GM21619 (cell line): ENCODE data around the gene ABLIM3.

Experiments
- ATAC-seq: cut with Tn5 transposase; IDR thresholded peaks from one replicate; pipeline ENCODE4 v1.9.1; 2021; ENCODE audit not compliant: unreplicated experiment

ABLIM3 gene

DNA sequence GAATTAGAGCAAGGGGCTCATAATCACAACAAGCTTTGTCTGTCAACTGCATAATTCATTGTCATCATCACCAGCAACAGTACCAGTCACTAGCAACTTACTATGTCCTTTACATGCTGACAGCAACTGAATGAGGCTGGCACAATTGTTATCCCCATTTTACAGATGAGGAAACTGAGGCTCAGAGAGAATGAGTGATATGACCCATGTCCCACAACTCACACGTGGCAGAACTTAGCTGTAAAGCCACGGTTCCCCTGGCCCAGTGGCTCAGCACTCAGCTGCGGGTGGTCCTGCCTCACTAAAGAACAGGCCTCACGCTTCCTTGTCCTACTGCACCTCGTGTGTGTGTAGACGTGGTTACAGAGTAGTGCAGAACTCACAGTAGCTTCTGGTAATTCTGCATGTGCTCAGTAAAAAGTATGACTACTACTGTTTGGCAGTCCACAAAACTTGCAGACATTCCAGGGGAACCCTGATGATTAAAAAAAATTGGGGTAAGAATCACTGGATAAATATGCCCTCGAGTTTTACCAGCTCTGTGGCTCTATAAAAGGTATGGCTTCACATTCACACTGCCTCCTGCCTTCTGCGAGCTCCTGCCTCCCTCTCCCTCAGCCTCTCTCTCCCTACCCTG is 160.6 kb downstream of the ABLIM3 start:
- ATAC-seq = no peak

GRCh38 chr5:149302641-149303040 is 161.3 kb downstream of the ABLIM3 start:
- no peak for ATAC-seq

- no peak for ATAC-seq
These were observed 161.9 kb downstream of the ABLIM3 start for GRCh38 chr5:149303210-149303609.

- ATAC-seq = no peak
These were observed 163.1 kb downstream of the ABLIM3 start for GRCh38 chr5:149304195-149305078.

- ATAC-seq = no peak
These were observed 168.1 kb downstream of the ABLIM3 start for GRCh38 chr5:149309354-149309753.
